GM19452 (cell line): ENCODE data around the gene COL5A2.

ENCODE experiments used
- ATAC-seq: cut with Tn5 transposase; IDR thresholded peaks from one replicate; pipeline ENCODE4 v1.9.1; 2021; ENCODE audit not compliant: unreplicated experiment

COL5A2 gene

DNA sequence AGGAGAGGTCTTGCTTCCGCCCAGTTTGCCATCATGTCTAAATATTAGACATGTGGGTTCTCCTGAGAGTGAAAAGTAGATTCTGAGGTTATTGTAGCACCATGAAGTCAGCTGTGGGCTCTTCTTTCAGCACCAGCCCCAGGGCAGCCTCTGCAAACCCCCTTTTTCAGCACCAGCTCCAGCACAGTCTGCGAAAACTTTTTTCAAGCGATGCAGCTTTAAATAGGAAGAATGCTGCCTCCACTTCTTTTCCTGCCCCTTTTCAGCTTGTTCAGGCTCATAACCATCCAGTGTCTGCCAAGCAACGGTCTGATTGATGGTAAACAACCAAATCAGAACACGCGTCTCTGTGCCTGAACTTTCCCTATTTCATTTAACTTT lies at the start of gene COL5A2:
COL5A2 (minus strand) TSS at position 192 of the 381 bp plus-strand sequence; CDS start at position 35, 157 bp downstream.
- no peak for ATAC-seq

DNA sequence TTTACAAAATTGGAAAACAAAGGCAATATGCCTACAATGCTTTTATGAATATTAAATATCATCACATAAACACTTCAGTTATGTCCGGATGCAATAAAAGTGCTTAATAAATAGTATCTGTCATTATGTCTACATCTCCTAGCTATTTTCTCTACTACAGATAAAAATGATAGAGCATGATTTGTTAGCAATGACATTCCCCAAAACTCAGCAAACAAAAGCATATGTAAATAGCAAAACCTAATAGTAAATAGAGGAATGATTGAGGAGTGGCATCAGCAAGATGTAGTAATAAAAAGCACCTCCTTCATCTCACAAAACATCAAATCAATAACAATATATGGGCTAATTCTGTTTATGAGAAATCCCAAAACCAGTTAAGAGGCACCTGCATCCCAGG lies 46.5 kb upstream of the COL5A2 start:
- no peak for ATAC-seq

DNA sequence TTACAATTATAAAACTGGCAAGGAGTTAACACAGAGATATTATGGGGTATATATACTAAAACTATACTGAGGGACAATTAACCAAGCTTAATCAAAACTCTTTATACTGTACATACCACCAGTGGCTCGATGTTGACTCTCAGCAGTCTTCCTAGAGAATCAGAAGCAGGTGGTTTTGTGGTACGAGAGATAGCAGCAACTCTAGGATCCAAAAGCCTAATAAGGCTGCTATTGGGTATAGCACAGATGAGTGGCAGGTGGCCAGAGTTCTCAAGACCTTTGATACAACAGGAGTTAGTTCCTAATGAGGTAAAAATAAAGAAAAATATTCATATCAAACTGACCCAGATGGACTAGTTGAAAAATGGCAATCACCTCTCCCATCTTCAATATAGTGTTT lies 45.5 kb upstream of the COL5A2 start:
- ATAC-seq, result no peak

DNA sequence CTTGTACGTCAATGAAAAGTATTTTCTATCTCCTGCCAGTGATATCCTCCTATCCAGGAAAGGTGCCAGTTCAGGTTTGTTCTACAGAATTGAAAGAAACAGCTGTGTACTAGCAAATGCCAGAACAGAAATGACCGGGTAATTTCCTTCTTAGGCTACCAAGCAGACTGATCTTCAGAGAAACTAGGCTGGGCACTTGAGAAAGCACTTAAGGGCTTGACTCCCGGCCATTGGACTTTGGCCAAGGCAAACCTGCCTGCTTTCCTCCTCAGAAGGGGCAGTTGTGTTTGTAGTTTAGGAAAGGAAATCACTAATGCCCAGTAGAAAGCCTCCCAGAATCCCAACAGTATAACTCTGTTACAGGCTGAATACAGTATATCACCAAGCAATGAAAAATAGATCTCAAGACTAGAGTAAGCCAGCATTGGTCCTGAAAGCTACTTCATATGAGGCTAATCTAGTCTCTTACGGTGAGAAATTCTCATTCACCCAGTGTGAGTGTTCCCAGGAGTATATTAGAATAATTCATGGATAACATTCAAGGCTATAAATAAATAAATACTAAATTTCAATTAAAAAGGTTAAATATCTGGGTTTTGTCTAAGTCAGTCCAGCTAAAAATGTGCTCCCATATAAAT lies 43.0 kb upstream of the COL5A2 start:
- no peak for ATAC-seq

DNA sequence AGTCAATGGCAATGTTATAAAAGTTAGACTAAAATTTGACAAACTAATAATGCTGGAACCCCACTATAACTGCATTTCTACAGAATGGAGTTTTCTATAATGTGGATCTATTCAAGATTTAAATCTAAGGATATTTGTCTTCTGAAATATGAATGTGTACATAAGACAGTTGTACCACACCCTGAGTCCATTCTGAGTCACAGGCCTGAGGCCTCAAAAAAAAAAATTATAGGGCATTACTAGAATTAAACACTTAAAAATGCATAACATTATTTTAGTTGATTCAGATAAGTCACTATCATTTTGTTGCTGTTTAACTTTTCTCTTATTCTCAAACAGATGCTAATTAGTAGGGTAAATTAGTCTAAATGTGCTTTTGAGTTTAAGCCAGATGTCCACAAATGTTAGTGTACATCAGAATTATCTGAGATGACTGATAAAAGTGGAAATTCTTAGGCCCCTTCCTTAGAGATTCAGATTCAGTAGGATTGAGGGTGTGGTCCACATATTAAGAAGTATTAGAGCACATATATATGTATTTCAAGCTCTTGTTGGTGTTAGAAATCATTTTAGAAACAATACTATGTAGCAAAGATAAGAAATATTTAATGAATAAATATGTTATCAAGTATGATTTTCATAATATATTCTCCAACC lies 42.4 kb upstream of the COL5A2 start:
- ATAC-seq, result no peak

DNA sequence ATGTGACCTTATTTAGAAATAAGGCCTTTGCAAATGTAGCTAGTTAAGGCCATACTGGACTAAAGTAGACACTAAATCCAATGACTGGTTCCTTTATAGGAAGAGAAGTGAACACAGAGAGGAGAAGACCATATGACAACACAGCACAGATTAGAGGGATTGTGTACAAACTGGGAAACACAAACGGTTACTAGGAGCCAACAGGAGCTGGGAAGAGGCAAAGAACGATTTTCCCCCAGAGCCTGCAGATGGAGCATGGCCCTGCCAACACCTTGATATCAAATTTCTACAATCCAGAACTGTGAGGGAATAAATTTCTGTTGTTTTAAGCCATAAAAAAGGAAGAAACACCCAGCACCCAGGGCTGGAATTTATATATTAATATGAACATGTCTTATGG lies 38.7 kb upstream of the COL5A2 start:
- no peak for ATAC-seq

DNA sequence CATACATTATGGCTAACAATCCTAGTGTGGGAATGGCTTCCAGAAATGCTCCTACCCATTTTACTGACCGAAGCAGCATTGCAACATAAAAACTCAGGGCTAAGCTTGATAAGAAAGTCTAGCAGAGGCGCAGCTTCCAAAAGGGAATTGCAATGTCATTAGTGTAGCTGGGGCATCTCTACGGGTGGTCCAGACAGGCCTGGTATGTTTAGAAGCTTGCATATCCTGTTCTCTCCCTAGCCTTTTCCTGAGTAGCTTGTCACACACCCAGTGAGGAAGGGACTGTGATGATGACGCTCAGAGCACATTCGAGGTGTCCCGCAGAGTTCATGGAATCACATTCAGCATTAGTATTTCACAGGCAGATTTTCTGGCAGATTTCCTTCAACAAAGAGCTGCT lies 38.0 kb upstream of the COL5A2 start:
- no peak for ATAC-seq

DNA sequence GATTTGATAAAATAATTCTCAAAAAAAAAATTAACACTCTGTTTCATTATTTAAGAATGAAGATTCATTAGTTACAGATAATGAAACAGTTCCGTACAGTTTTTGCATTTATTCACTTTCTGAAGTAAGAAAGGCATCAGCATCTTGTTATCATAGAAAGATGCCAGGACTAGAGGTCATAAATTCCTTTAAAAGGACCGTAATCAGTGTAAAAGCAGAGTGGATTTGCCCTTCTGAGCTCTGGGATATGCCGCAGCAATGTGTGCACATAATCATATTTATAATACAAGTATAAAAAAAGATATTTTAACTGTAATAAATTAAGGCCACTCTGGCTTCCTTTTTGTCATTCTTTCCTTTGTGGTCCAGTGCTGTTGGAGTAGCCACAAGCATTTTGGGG lies 37.5 kb upstream of the COL5A2 start:
- ATAC-seq, result no peak

DNA sequence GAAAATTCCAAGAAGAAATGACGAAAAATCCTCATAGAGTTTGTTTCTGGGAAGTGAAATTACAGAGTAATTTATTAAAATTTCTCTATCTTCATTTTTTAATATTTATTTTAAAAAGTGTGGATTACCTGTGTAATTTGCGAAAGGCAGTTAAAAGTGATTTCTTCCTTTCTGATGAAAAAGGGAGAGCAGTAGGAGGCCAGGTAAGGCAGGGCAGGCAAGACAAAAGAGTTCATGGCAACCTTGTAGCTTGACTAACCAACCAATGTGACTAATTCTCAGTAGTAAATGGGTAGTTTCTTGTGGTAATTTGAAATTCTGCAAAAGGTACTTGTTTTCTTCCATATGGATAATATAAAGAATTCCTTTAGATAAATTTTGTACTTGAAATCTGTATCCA lies 34.9 kb upstream of the COL5A2 start:
- ATAC-seq, result no peak

DNA sequence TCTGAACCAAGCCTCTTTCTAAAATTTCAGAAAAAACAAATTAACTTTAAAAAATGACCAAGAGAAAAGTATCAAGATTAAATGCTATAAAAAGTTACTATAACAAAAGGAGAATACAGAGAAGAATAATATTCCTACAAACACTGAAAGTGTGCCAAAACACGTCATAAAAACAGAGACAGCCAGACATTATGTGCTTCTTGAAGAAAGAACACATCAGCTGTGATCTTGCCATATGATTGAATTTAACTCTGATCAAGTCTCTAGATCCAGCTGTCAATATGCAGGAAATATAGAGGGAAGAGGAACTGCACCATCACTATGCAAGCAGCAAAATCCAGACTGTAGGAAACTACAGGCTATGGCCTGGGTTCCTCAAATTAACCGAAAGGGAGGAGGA lies 33.7 kb upstream of the COL5A2 start:
- ATAC-seq, result no peak

DNA sequence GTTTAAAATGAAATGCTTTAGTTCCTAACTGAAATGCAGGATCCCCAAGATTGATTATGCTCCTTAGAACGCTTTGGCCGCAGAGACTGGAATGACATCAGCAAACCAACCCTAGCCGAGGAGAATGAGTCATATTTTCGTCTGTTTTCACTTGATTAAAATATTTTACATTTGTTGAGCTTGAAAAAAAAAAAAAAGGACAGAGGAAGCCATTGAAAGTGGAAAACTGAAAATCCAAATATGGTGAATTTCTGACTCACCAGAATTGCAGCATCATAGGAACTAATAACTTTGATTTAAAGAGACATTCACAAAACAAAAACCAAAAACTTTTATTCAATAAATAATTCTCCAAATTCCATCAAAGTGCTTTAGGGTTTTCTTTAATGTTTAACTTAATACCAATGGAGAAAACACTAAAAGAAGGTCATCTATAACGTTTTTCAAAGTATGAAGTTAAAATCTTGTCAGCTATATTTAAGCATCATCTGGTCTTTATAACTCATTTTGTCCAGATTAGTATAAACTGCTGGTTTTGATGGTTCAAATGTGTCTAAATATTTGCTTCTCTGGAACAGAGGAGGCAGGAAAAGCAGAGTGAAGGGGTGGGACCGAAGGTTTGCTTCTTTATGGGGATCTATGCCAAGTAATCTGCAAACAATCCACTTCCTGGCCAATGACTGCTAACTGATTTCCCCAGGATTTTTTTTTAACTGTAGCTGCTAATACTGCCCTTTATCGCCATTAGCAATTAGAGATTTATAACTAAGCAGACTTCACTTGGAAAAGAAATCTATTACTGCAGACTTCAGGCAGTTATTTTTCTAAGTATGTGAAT lies 30.9 kb upstream of the COL5A2 start:
- ATAC-seq, result no peak

DNA sequence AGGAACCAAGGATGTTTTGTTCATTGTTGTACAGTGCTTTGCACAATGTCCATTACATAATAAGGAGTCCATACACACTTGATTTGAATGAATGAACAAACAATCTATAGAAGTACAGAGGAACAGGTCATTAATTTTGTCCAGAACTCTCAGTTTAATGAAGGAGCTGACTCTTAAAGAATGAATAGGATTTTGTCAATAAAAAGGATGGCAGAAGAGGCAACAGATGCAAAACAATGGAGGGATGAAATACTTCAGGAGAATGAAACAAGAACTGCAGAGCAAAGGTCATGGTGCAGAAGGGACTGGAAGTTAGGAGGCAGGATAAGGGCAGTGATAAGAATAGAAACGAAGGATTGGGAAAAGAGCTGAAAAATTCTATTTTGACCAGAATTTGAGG lies 28.7 kb upstream of the COL5A2 start:
- no peak for ATAC-seq

DNA sequence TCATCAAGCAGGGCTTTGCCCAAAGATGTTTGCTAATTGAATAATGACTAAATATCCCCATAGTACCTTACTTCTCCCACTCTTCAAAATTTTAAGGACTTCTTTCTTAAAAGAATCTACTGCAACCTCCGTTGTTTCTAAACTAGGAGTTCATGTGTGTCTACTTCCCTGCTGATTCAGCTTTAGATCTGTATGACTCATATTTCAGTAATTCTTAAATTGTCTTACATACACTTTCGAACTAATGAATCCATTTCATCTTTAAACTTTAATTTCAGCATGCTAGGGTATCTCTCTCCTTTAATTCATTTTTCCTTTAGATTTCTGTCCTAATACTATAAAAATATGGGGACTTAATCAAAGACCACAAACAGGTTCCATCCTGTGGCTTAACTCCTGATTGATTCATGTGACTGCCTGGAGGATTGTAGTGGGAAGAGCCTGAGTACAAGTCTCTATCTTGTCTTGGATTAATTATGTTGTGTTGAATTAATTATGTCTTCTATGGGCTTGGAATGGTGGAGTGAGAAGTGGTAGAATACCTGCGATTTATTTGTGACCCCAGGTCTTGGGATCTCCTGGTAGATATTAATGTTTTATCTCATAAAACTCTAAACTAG lies 24.9 kb upstream of the COL5A2 start:
- ATAC-seq, result no peak

DNA sequence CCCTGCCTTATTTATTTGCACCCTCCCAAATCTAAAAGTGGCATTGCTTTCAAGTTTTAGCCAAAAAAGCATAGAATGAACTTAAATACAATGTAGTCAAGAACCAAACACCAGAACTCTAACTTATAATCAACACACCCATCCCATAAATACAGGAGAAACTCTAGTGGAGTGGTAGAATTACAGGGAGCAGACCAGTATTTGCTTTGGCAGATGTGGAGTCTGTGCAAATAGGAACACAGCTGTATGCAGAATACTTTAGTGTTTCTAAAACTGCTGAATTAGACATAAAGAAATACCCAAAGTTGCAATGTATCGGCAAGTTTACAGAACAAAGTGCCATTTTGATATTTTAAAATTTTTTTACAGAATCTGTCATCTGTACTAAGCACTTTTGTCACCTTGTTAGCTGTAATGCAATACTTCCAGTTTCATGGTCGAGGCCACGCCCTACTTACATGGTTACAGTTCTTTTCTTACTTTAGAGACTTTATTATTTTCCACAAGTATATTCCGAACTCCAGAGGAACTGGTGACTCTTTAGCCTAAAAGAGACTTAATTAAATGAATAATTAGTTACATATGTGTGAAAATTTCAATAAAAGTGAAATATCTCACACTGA lies 23.7 kb upstream of the COL5A2 start:
- no peak for ATAC-seq

DNA sequence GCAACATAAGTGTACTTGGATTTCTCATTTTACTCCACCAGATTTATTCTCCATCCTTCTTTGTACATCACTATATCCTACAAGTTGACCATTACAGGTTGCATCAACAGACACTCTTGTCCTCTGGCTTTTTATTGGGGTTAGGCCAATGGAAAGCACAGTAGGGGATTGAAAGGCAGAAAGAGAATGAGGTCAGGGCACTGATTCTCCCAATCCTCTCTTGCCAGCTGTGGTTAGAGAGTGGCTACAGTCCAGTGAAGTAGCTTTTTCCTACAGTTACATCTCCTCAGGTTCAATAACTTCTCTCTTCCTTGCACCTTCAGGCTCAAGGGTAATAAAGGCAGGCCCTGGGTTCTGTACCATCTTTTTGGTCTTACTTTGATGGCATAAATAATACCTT lies 20.2 kb upstream of the COL5A2 start:
- no peak for ATAC-seq

DNA sequence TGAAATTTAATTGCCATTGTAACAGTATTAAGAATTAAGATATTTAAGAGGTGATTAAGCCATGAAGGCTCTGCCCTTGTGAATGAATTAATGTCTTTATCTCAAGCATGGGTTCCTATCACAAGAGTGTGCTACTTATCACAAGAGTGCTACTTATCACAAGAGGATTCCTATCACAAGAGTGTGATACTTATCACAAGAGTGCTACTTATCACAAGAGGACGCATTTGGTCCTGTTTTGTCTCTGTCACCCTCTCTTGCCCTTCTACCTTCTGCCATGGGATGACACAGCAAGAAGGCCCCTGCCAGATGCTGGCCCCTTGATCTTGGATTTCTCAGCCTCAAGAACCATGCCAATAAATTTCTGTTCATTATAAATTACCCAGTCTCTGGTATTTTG lies 13.2 kb upstream of the COL5A2 start:
- ATAC-seq, result no peak

DNA sequence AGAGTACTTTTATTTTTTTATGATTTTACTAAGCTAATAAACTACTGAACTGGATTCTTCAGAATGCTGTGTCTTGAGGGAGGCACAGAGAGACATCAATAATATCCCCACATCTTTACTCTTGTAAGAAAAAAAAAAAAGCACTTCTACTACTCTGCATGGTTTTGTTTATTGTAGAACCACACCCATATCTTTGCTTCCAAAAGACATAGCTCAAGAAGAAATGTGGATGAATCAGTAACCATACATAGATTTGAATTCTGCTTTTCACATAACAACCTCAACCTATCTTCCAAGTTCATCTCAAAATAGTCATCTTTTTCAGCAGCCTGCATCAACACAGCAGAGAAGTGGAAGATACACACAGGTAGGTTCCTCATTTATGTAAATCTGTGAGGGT lies 12.2 kb upstream of the COL5A2 start:
- no peak for ATAC-seq

DNA sequence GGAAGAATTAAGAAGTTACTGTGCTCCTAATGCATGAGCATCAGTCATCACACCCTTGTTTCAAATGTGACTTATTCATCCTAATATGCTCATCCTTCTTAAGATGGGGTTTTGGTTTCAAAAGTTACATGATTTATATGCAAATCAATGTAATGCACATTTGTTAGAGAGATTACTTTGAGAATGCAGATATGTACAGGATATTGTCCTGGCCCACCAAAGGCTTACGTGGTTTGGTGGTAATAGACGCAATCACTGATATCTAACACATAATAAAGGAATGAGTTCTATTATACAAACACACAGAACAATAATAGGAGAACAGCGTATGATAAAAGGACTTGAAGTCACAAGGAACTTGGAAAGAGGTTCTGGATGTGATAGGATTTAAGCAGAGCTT lies 11.1 kb upstream of the COL5A2 start:
- ATAC-seq, result no peak

DNA sequence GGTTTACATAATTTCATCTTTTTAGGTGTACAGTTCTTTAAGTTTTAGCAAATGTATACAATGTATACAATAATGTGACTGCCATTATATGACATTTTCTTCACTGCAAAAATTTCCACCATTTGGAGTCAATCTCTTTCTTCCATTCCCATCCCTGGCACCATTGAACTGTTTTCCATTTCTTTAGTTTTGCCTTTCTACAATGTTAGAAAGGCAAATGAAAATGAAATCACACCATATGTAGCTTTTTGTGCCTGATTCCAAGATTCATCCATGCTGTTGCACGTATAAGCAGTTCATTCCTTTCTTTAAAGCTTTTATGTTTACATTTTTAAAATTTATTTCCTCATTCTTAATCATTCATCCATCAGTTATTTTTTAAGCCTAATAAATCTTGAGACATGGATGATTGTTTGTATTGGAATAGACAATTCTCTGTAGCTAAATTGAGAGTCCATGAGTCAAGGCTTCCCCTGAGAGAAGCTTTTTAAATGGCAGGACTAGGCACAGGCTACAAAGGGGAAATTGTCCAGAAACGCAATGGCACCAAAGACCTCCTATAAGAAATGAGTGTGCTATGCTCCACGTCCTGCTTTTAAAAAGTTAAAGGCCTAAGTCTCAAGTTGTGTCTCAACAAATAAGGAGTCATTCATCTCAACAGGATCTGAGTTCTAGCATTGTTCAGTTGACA lies 8.7 kb upstream of the COL5A2 start:
- no peak for ATAC-seq

DNA sequence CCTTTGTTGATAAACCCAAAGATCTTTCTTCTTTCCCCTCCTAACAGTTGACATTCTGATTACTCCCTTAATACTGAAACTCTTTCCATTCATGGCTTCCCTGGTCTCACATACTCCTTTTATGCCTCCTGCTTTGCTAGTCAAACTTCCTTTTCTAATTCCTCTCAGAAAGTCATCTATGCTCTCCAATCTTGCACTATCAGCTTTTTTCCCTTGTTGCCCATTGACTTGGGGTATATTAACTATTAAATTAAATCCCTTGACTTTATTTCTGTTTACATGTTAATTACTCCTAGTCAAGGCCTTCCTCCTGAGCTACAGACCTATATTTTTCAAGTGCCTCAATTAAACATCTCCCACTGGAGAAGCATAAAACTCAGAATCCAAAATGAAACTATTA lies 3.6 kb upstream of the COL5A2 start:
- ATAC-seq, result no peak

DNA sequence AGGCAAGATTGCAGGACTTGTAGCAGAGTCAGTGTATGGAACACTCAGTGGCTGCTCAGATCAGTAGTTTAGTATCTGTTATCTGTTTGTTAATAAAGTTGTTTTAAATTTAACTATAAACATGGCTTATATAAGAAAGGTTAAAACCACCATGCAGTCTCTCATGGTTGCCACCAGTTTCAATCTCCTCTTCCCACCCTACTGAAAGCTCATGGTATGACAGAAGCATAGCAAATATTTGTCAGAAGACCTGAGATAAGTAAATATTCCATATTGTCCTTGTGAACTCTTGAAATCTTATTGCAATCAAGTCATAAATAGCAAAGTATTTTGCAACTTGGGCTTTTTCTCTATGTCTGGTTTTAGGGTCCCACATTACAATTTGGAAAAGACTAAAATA lies 2.1 kb upstream of the COL5A2 start:
- no peak for ATAC-seq
